Measurements from ENCODE around the gene RHOH. TPM values are rescaled to one million over a fixed set of nuclear protein-coding genes. Genes with fewer than 3 reads are reported as not detected.
A peak's percentile ranks its signal among the peaks of the same experiment; 100 is the strongest.
"Not testable (repeated sequence)": the region's sequence is repeated elsewhere in the genome, so short reads cannot be mapped to it uniquely, and the experiment has no call there.

Gene RHOH, protein sequence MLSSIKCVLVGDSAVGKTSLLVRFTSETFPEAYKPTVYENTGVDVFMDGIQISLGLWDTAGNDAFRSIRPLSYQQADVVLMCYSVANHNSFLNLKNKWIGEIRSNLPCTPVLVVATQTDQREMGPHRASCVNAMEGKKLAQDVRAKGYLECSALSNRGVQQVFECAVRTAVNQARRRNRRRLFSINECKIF
- 100 to 1,000 TPM; 125 to 126 TPM for total RNA-seq

GRCh38 chr4:40196724-40197281 is at the start of gene RHOH:
TSS of gene RHOH (plus strand) at chr4:40197031. CDS start at chr4:40243387, 46,356 bp downstream.
- Mint-ChIP-seq H3K9me3 (no peaks in the 10 kb centered on the region), H3K4me1 (peaks cover 47% of the 10 kb centered on the region), H3K36me3 (ENCODE audit: low read depth) (peaks cover 48% of the 10 kb centered on the region), H3K4me3 (peak within 1 kb of the TSS; percentile 97), H3K27ac (peak within 1 kb of the TSS; percentile 99), H3K27me3 (no peaks in the 10 kb centered on the region)
- ChIA-PET POLR2A (interaction anchor here (0.7 to 7.9 kb wide), 19 partner anchors 9 to 1165 kb away, joined by 3 to 333 read pairs (median 10); partner anchors contain the start of genes N4BP2 and TMEM156), CTCF (interaction anchor here (0.8 to 3.1 kb wide), 9 partner anchors 11 to 120 kb away, joined by 3 to 20 read pairs (median 6); no protein-coding TSS in a partner anchor)
- DNase-seq, result peak; percentile 75

DNA sequence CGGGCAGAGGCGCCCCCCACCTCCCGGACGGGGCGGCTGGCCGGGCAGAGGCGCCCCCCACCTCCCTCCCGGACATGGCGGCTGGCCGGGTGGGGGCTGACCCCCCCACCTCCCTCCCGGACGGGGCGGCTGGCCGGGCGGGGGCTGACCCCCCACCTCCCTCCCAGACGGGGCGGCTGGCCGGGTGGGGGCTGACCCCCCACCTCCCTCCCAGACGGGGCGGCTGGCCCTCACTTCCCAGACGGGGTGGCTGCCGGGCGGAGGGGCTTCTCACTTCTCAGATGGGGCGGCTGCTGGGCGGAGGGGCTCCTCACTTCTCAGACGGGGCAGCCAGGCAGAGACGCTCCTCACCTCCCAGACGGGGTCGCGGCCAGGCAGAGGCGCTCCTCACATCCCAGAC is 49.3 kb upstream of the RHOH start:
- CTCF ChIA-PET, result not testable (repeated sequence)

GRCh38 chr4:40149960-40150385 is 46.9 kb upstream of the RHOH start:
- peaks cover 55% of the 10 kb centered on the region for H3K36me3 Mint-ChIP-seq (ENCODE audit: low read depth)
- no peaks in the 10 kb centered on the region for H3K27me3 Mint-ChIP-seq
- H3K9me3 Mint-ChIP-seq, result peaks cover 11% of the 10 kb centered on the region
- DNase-seq, result peak; percentile 71
- H3K27ac Mint-ChIP-seq, result no peak overlapping the region
- CTCF ChIA-PET, result interaction anchor here (0.6 to 1.8 kb wide), 17 partner anchors 47 to 607 kb away, joined by 3 to 19 read pairs (median 3); partner anchors contain the start of genes N4BP2 and RHOH
- H3K4me1 Mint-ChIP-seq, result peaks cover 17% of the 10 kb centered on the region
- no peak overlapping the region for H3K4me3 Mint-ChIP-seq
- POLR2A ChIA-PET, result interaction anchor here (0.6 kb wide), 1 partner anchor 175 kb away, joined by 3 read pairs; no protein-coding TSS in a partner anchor

More for the DNA sequence above, 49.3 kb upstream of the RHOH start:
- DNase-seq, H3K27me3 Mint-ChIP-seq, H3K4me3 Mint-ChIP-seq, POLR2A ChIA-PET, H3K27ac Mint-ChIP-seq: not testable (repeated sequence)
- H3K36me3 Mint-ChIP-seq (ENCODE audit: low read depth), result peaks cover 66% of the 10 kb centered on the region
- peaks cover 25% of the 10 kb centered on the region for H3K4me1 Mint-ChIP-seq
- peaks cover 11% of the 10 kb centered on the region for H3K9me3 Mint-ChIP-seq

DNA sequence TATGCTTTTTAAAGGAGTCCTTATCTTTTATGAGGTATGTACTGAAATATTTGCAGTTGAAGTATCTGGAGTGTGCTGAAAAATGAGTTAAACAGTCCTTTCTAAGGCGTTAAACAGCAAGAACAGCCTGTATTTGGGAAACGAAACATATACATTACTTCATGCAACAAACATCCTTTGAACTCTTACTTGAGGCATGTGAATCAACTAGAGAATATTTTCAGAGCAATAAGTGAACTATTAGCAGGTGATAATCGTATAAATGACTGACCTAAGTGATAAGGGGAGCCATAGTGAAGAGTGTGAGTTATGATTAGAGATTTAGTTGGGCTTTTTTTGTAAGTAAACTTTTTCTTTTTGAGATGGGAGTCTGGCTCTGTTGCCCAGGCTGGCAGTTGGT is 45.9 kb upstream of the RHOH start:
- CTCF ChIA-PET, result interaction anchor here (1.0 to 4.5 kb wide), 7 partner anchors 52 to 175 kb away, joined by 3 to 27 read pairs (median 11); no protein-coding TSS in a partner anchor
- Mint-ChIP-seq H3K27me3 (no peaks in the 10 kb centered on the region), H3K36me3 (ENCODE audit: low read depth) (peaks cover 48% of the 10 kb centered on the region), H3K27ac (no peak overlapping the region), H3K4me1 (peaks cover 17% of the 10 kb centered on the region), H3K4me3 (no peak overlapping the region), H3K9me3 (peaks cover 11% of the 10 kb centered on the region)
- DNase-seq, result no peak
- POLR2A ChIA-PET, result no interaction called here

- no peak for DNase-seq
These were observed 44.2 kb upstream of the RHOH start for GRCh38 chr4:40152637-40153036.

GRCh38 chr4:40157436-40157835 is 39.4 kb upstream of the RHOH start:
- DNase-seq, result no peak
- H3K9me3 Mint-ChIP-seq, result no peaks in the 10 kb centered on the region
- no peaks in the 10 kb centered on the region for H3K27me3 Mint-ChIP-seq
- no peak overlapping the region for H3K4me3 Mint-ChIP-seq
- POLR2A ChIA-PET, result interaction anchor here (1.5 kb wide), 1 partner anchor 152 kb away, joined by 3 read pairs; no protein-coding TSS in a partner anchor
- no peak overlapping the region for H3K27ac Mint-ChIP-seq
- H3K36me3 Mint-ChIP-seq (ENCODE audit: low read depth), result peaks cover 34% of the 10 kb centered on the region
- CTCF ChIA-PET, result interaction anchor here (1.1 kb wide), 1 partner anchor 168 kb away, joined by 3 read pairs; no protein-coding TSS in a partner anchor
- peaks cover 10% of the 10 kb centered on the region for H3K4me1 Mint-ChIP-seq

More at GRCh38 chr4:40152637-40153036, 44.2 kb upstream of the RHOH start:
- Mint-ChIP-seq H3K27me3 (no peaks in the 10 kb centered on the region), H3K4me3 (no peak overlapping the region), H3K27ac (no peak overlapping the region), H3K36me3 (ENCODE audit: low read depth) (peaks cover 39% of the 10 kb centered on the region), H3K4me1 (peaks cover 17% of the 10 kb centered on the region), H3K9me3 (peaks cover 11% of the 10 kb centered on the region)
- ChIA-PET POLR2A (interaction anchor here (1.2 to 1.4 kb wide), 3 partner anchors 47 to 155 kb away, joined by 4 to 7 read pairs (median 6); no protein-coding TSS in a partner anchor), CTCF (interaction anchor here (0.6 to 4.5 kb wide), 12 partner anchors 31 to 597 kb away, joined by 3 to 27 read pairs (median 4); partner anchors contain the start of gene NSUN7)

DNA sequence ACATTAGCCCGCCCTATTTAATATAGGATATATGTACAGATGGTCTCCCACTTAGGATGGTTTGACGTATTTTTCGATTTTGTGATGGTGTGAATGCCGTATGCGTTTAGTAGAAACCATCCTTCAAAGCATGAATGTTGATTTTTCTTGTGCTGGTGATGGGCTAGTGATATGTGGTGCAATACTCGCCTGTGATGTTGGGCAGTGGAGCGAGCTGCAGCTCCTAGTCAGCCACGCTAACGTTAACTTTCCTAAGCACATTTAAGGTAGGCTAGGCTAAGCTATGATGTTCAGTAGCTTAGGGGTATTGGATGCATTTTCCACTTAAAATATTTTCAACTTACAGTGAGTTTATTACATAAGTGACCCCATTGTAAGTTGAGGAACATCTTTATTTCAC is 36.6 kb upstream of the RHOH start:
- POLR2A ChIA-PET, result interaction anchor here (0.6 to 1.3 kb wide), 2 partner anchors 30 to 147 kb away, joined by 3 read pairs; no protein-coding TSS in a partner anchor
- H3K27me3 Mint-ChIP-seq, result no peaks in the 10 kb centered on the region
- no peak overlapping the region for H3K4me3 Mint-ChIP-seq
- no peak for DNase-seq
- peaks cover 41% of the 10 kb centered on the region for H3K36me3 Mint-ChIP-seq (ENCODE audit: low read depth)
- no peak overlapping the region for H3K27ac Mint-ChIP-seq
- peaks cover 4% of the 10 kb centered on the region for H3K4me1 Mint-ChIP-seq
- CTCF ChIA-PET, result interaction anchor here (0.6 to 0.7 kb wide), 2 partner anchors 104 to 352 kb away, joined by 3 to 7 read pairs; no protein-coding TSS in a partner anchor
- H3K9me3 Mint-ChIP-seq, result peaks cover 5% of the 10 kb centered on the region

DNA sequence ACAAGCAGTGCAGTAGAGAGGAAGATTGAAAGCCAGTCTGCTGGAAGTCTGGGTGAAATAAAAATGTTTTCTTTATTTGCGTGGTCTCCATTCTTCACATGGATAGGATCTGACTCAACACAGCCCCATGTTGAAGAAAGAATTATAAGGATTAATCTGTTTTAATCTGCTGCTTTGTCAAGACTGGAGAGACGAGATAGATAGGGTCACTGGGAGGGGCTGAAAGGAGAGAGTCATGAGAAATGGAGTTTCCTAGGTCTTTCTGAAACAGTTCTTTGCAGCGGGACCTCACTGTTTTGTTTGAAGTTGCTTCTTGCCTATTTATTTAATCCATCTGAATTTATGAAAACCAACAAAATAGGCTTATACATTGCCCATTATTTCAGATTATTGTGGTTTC is 32.4 kb upstream of the RHOH start:
- Mint-ChIP-seq H3K4me3 (no peak overlapping the region), H3K9me3 (peaks cover 8% of the 10 kb centered on the region), H3K27me3 (no peaks in the 10 kb centered on the region), H3K36me3 (ENCODE audit: low read depth) (peaks cover 59% of the 10 kb centered on the region), H3K4me1 (peaks cover 4% of the 10 kb centered on the region), H3K27ac (no peak overlapping the region)
- POLR2A ChIA-PET, result no interaction called here
- CTCF ChIA-PET, result interaction anchor here (0.8 kb wide), 1 partner anchor 152 kb away, joined by 5 read pairs; no protein-coding TSS in a partner anchor
- no peak for DNase-seq

GRCh38 chr4:40165916-40166315 is 30.9 kb upstream of the RHOH start:
- Mint-ChIP-seq H3K4me3 (no peak overlapping the region), H3K27me3 (no peaks in the 10 kb centered on the region), H3K9me3 (peaks cover 8% of the 10 kb centered on the region), H3K4me1 (peaks cover 3% of the 10 kb centered on the region), H3K27ac (no peak overlapping the region), H3K36me3 (ENCODE audit: low read depth) (peaks cover 52% of the 10 kb centered on the region)
- ChIA-PET POLR2A (interaction anchor here (0.7 kb wide), 1 partner anchor 646 kb away, joined by 3 read pairs; no protein-coding TSS in a partner anchor), CTCF (interaction anchor here (0.6 kb wide), 1 partner anchor 472 kb away, joined by 3 read pairs; no protein-coding TSS in a partner anchor)
- no peak for DNase-seq

- DNase-seq, result no peak
- ChIA-PET CTCF (no interaction called here), POLR2A (no interaction called here)
These were observed 28.8 kb upstream of the RHOH start for GRCh38 chr4:40168070-40168469.

DNA sequence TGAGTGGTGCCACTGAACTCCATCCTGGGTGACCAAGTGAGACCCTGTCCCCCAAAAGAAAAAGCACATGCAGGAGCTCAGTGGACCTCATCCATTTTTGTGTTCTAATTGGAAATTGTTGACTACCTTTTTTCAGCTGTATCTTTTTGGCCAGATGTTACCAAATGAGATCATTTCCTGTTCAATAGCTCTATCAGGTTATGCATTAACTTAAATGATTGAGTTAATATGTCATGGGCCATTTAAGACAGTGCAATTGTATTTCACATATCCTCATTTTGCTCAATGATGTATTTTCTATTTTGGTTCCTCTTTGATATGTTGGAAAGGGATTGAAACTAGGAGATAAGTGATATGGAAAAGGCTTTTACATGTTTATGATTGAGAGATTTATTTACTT is 26.2 kb upstream of the RHOH start:
- peaks cover 30% of the 10 kb centered on the region for H3K36me3 Mint-ChIP-seq (ENCODE audit: low read depth)
- no peak for DNase-seq
- peaks cover 19% of the 10 kb centered on the region for H3K4me1 Mint-ChIP-seq
- no peaks in the 10 kb centered on the region for H3K27me3 Mint-ChIP-seq
- H3K9me3 Mint-ChIP-seq, result peaks cover 2% of the 10 kb centered on the region
- H3K4me3 Mint-ChIP-seq, result no peak overlapping the region
- ChIA-PET CTCF (no interaction called here), POLR2A (interaction anchor here (1.0 kb wide), 1 partner anchor 192 kb away, joined by 3 read pairs; no protein-coding TSS in a partner anchor)
- H3K27ac Mint-ChIP-seq, result no peak overlapping the region

More at GRCh38 chr4:40168070-40168469, 28.8 kb upstream of the RHOH start:
- Mint-ChIP-seq H3K9me3 (peaks cover 8% of the 10 kb centered on the region), H3K36me3 (ENCODE audit: low read depth) (peaks cover 42% of the 10 kb centered on the region), H3K4me3 (no peak overlapping the region), H3K27ac (no peak overlapping the region), H3K4me1 (peaks cover 11% of the 10 kb centered on the region), H3K27me3 (no peaks in the 10 kb centered on the region)

DNA sequence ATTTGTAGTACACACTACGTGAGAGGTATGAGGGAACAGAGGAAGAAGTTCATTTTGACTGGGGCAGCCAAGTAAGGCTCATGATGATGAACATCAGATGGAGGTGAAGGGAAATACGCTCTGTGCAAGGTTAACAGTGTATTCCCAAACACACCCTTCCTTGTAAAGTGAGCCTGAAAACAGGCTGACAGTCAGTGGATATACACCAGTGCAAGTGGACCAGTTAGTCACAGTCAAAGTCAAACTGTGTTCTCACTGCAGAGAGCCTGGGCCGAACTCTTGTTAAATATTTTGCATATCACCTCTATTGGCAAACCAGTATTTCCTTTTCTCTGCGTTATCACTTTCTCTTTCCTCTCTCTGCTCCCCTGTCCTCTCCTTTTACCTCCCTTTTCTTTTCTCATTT is 23.4 kb upstream of the RHOH start:
- H3K27ac Mint-ChIP-seq, result no peak overlapping the region
- peaks cover 12% of the 10 kb centered on the region for H3K36me3 Mint-ChIP-seq (ENCODE audit: low read depth)
- no peaks in the 10 kb centered on the region for H3K27me3 Mint-ChIP-seq
- DNase-seq, result no peak
- POLR2A ChIA-PET, result no interaction called here
- H3K9me3 Mint-ChIP-seq, result no peaks in the 10 kb centered on the region
- CTCF ChIA-PET, result no interaction called here
- H3K4me3 Mint-ChIP-seq, result no peak overlapping the region
- peaks cover 19% of the 10 kb centered on the region for H3K4me1 Mint-ChIP-seq

DNA sequence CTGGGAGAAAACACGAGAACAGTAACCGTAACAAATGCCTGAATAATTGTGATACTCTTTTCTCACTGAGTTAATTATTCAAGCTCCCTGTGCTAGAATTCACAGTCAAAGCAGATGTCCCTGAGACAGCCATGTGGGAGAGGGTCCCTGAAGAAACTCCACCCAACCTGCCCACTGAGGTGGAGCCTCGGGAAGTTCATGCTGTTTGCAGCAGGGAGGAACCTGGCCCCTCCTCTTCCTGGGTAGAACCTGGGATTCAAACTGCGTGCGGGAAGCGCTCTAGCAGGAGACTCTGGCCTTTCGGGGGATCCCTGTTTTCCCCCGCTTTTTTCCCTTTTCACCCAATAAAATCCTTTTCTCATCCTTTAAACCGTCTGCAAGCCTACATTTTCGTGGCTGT is 20.2 kb upstream of the RHOH start:
- H3K4me1 Mint-ChIP-seq, result peaks cover 25% of the 10 kb centered on the region
- H3K4me3 Mint-ChIP-seq, result no peak overlapping the region
- no peaks in the 10 kb centered on the region for H3K9me3 Mint-ChIP-seq
- H3K27ac Mint-ChIP-seq, result no peak overlapping the region
- ChIA-PET POLR2A (no interaction called here), CTCF (no interaction called here)
- H3K36me3 Mint-ChIP-seq (ENCODE audit: low read depth), result peaks cover under 1% of the 10 kb centered on the region
- H3K27me3 Mint-ChIP-seq, result no peaks in the 10 kb centered on the region
- no peak for DNase-seq

Data from activated CD4-positive, alpha-beta memory T cell treated with anti-CD3 and anti-CD28 coated beads, Interleukin-2, amount 10 ng/mL, durations not matched to agents 7 days and 5 days (primary cell).